Measurements from ENCODE around the gene KLHL21. TPM values are rescaled to one million over a fixed set of nuclear protein-coding genes. Genes with fewer than 3 reads are reported as not detected.
"Not testable (repeated sequence)": the region's sequence is repeated elsewhere in the genome, so short reads cannot be mapped to it uniquely, and the experiment has no call there.

The KLHL21 gene
- total RNA-seq: 10 to 100 TPM; 26.4 to 66.0 (median 39.7) TPM

- Histone ChIP-seq H3K9me3 (no peaks in the 10 kb centered on the region), H3K27ac (peak within 1 kb of the TSS; percentile 96 to 100 (median 98)), H3K4me1 (peaks cover 38 to 47% (median 40%) of the 10 kb centered on the region in 4 donors), H3K4me3 (peak within 1 kb of the TSS; percentile 72 to 99 (median 78)), H3K36me3 (peaks cover 3 to 15% (median 9%) of the 10 kb centered on the region in 4 donors), H3K27me3 (no peaks in the 10 kb centered on the region)
- DNase-seq (peak; percentile 94 to 98), ATAC-seq (ENCODE audit: low FRiP score in 2 of 2) (peak; percentile 88 to 91)
- peak; percentile 81 to 94 for TF ChIP-seq POLR2AphosphoS5 (IDR thresholded peaks at IDR 0.05)
- TF ChIP-seq POLR2A (IDR thresholded peaks at IDR 0.05): peak in 3 of 4 donors; percentile 71 to 96 (median 87)
- peak in 1 of 6 experiments; percentile 36 for TF ChIP-seq CTCF (IDR thresholded peaks at IDR 0.05)
- no peak for TF ChIP-seq EP300 (IDR thresholded peaks at IDR 0.05)
- 1% methylated on average over 16 of the region's 84 CpGs; no CpG with 5 or more reads in 1 of the 2 donors for whole genome bisulfite sequencing, 2 donors
These were observed at the start of gene KLHL21 for GRCh38 chr1:6602669-6603237. Gene KLHL21 (minus strand): TSS chr1:6602869. CDS start chr1:6602817, 52 bp downstream.

- no peak overlapping the region for H3K4me3 ChIP-seq
- no peak for DNase-seq
- ATAC-seq (ENCODE audit: low FRiP score in 2 of 2): no peak
- H3K9me3 ChIP-seq: no peaks in the 10 kb centered on the region
- peaks cover 7 to 41% (median 33%) of the 10 kb centered on the region in 4 donors for H3K36me3 ChIP-seq
- WGBS, 2 donors: 91 to 93% methylated on average over 12 to 15 of the region's 17 CpGs
- no peak for TF ChIP-seq EP300 (IDR thresholded peaks at IDR 0.05)
- no peak for TF ChIP-seq POLR2AphosphoS5 (IDR thresholded peaks at IDR 0.05)
- no peak overlapping the region for H3K27ac ChIP-seq
- H3K27me3 ChIP-seq: no peaks in the 10 kb centered on the region
- no peaks in the 10 kb centered on the region for H3K4me1 ChIP-seq
These were observed 49.2 kb upstream of the KLHL21 start for GRCh38 chr1:6651909-6652308.

GRCh38 chr1:6648556-6648955 lies 45.9 kb upstream of the KLHL21 start:
- TF ChIP-seq POLR2AphosphoS5 (IDR thresholded peaks at IDR 0.05) (no peak), EP300 (IDR thresholded peaks at IDR 0.05) (no peak), CTCF (IDR thresholded peaks at IDR 0.05) (no peak), POLR2A (IDR thresholded peaks at IDR 0.05) (no peak)

GRCh38 chr1:6646499-6647148 lies 44.0 kb upstream of the KLHL21 start:
- no peak overlapping the region for H3K4me3 ChIP-seq
- 57 to 61% methylated on average over 10 of the region's 10 CpGs for WGBS, 2 donors
- peaks cover 0 to 58% (median 30%) of the 10 kb centered on the region in 4 donors for H3K36me3 ChIP-seq
- peak; percentile 46 to 70 for ATAC-seq (ENCODE audit: low FRiP score in 2 of 2)
- DNase-seq: no peak
- no peaks in the 10 kb centered on the region for H3K27me3 ChIP-seq
- no peaks in the 10 kb centered on the region for H3K9me3 ChIP-seq
- no peaks in the 10 kb centered on the region for H3K4me1 ChIP-seq
- H3K27ac ChIP-seq: no peak overlapping the region
- TF ChIP-seq EP300 (IDR thresholded peaks at IDR 0.05) (no peak), CTCF (IDR thresholded peaks at IDR 0.05) (peak; percentile 39 to 65 (median 54))

More at GRCh38 chr1:6648556-6648955, 45.9 kb upstream of the KLHL21 start:
- Histone ChIP-seq H3K27ac (no peak overlapping the region), H3K36me3 (peaks cover 4 to 60% (median 43%) of the 10 kb centered on the region in 4 donors), H3K9me3 (no peaks in the 10 kb centered on the region), H3K4me3 (no peak overlapping the region), H3K4me1 (no peaks in the 10 kb centered on the region), H3K27me3 (no peaks in the 10 kb centered on the region)
- WGBS, 2 donors: 90 to 95% methylated on average over 6 of the region's 6 CpGs
- ATAC-seq (ENCODE audit: low FRiP score in 2 of 2) (no peak), DNase-seq (no peak)

- Histone ChIP-seq H3K4me3 (no peak overlapping the region), H3K36me3 (peaks cover 0 to 57% (median 33%) of the 10 kb centered on the region in 4 donors), H3K9me3 (no peaks in the 10 kb centered on the region), H3K27ac (no peak overlapping the region), H3K4me1 (no peaks in the 10 kb centered on the region), H3K27me3 (no peaks in the 10 kb centered on the region)
- TF ChIP-seq POLR2A (IDR thresholded peaks at IDR 0.05) (no peak), CTCF (IDR thresholded peaks at IDR 0.05) (no peak), POLR2AphosphoS5 (IDR thresholded peaks at IDR 0.05) (no peak), EP300 (IDR thresholded peaks at IDR 0.05) (no peak)
- 93 to 98% methylated on average over 6 to 7 of the region's 7 CpGs for WGBS, 2 donors
- ATAC-seq (ENCODE audit: low FRiP score in 2 of 2) (no peak), DNase-seq (no peak)
These were observed 42.3 kb upstream of the KLHL21 start for GRCh38 chr1:6645018-6645417.

GRCh38 chr1:6640867-6641266 lies 38.2 kb upstream of the KLHL21 start:
- H3K9me3 ChIP-seq; H3K4me1 ChIP-seq; H3K4me3 ChIP-seq; H3K27me3 ChIP-seq; H3K27ac ChIP-seq; ATAC-seq (ENCODE audit: low FRiP score in 2 of 2); DNase-seq: not testable (repeated sequence)
- WGBS, 2 donors: 94 to 96% methylated on average over 3 of the region's 3 CpGs
- peaks cover 7 to 94% (median 60%) of the 10 kb centered on the region in 4 donors for H3K36me3 ChIP-seq

All from upper lobe of left lung (tissue), 6 donors.